Embryonic facial prominence (tissue), 1 donor: ENCODE data around the gene GMEB2.
"Not testable (repeated sequence)": the region's sequence is repeated elsewhere in the genome, so short reads cannot be mapped to it uniquely, and the experiment has no call there.

Experiments
- DNase-seq: peaks from one replicate; pipeline ENCODE4 v3.0.0-alpha.2; 2016; ENCODE audit errors: extremely low spot score

The GMEB2 gene, protein sequence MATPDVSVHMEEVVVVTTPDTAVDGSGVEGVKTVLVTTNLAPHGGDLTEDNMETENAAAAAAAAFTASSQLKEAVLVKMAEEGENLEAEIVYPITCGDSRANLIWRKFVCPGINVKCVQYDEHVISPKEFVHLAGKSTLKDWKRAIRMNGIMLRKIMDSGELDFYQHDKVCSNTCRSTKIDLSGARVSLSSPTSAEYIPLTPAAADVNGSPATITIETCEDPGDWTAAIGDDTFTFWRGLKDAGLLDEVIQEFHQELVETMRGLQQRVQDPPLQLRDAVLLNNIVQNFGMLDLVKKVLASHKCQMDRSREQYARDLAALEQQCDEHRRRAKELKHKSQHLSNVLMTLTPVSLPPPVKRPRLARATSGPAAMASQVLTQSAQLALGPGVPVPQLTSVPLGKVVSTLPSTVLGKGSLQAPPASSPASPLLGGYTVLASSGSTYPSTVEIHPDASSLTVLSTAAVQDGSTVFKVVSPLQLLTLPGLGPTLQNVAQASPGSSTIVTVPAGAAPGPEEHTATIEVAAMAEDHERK

DNA sequence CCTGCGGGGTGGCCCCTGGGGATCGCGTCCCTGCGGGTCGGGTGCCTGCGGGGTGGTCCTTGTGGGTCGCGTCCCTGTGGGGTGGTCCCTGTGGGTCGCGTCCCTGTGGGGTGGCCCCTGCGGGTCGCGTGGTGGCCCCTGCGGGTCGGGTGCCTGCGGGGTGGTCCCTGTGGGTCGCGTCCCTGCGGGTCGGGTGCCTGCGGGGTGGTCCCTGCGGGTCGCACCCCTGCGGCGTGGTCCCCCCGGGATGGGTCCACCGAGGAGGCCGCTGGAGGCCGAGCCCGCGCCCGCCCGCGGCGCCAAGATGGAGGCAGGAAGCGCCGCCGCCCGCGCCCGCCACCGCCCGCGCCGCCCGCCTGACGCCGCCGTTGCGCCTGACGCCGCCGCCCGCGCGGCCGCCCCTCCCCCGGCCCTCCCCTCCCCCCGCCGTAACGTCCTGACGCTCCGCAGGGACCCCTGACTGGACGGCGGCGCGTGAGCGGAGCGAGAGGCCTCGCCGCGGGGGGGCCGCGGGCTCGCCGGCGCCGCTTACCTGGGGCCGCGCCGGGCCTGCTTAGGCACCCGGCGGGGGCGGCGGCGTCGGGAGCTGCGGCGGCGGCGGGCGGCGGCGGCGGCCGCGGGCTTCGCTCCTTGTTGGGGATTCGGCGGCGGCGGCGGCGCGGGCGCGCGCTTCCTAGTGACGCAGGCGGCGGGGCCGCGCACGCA is at the start of gene GMEB2:
Gene GMEB2 (minus strand): TSS at position 678 of the 705 bp plus-strand sequence. CDS start 7,704 bp downstream, outside the sequence.
- no peak for DNase-seq

GRCh38 chr20:63675681-63676368 is 48.9 kb upstream of the GMEB2 start:
- DNase-seq: no peak

- no peak for DNase-seq
Observed at GRCh38 chr20:63673951-63674350, 47.0 kb upstream of the GMEB2 start.

GRCh38 chr20:63672666-63673065 is 45.8 kb upstream of the GMEB2 start:
- no peak for DNase-seq

DNA sequence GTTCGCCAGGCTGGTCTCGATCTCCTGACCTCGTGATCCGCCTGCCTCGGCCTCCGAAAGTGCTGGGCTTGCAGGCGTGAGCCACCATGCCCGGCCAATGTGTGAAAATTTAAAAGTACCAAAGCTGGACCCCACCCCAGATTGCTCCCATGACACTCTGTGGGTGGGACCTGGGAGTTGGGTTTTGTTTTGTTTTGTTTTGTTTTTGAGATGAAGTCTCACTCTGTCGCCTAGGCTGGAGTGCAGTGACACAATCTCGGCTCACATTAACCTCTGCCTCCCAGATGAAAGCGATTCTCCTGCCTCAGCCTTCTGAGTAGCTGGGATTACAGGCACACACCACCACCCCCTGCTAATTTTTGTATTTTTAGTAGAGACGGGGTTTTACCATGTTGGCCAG is 44.8 kb upstream of the GMEB2 start:
- DNase-seq: not testable (repeated sequence)

DNA sequence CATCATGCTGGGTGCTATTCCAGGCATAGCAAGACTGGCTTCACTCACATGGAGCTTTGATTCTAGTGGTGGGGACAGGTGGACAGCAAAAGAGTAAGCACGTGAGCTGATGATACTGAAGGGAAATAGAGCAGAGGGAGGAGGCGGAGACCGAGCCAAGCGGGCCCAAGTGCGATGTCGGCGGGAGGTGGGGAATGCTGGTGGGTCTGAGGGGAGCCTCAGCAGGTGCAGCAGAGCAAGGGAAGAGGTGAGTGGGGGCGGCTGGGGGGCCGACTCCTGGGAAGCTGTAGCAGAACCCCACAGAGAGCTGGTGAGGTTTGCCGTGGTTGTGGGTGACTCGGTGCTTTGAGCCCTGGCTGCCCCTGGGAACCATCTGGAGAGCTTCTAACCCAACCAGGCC is 41.5 kb upstream of the GMEB2 start:
- no peak for DNase-seq

DNA sequence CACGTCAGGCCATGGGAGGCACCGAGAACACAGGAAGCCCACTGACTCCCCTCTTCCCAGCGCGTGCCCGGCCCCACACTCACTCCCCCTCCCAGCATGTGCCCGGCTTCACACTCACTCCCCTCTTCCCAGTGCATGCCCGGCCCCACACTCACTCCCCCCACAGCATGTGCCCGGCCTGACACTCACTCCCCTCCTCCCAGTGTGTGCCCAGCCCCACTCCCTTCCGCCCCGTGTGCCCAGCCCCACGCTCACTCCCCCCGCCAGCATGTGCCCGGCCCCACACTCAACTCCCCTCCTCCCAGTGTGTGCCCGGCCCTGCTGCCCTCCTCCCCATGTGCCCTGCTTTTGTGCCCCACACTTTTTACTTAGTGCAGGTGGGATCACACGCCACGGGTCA is 41.0 kb upstream of the GMEB2 start:
- DNase-seq: no peak

DNA sequence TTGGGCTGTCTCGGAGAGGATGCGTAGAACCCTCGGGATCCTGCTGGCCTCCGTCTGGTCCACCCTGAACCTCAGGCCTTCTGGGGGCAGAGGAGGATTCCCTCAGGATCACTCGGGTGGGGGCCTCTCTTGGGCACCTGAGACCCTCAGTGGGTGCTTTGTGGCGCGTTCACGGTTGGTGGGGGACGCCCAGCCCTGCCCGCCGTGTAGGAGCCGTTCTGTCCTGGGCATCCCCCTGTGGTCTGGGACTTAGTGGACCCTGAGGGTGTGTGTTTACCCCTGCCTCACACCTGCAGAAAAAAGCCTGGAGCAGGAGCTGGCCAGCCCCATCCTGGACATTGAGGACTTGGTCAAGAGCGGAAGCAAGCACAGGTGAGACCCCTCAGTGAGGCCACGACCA is 38.8 kb upstream of the GMEB2 start:
- no peak for DNase-seq

DNA sequence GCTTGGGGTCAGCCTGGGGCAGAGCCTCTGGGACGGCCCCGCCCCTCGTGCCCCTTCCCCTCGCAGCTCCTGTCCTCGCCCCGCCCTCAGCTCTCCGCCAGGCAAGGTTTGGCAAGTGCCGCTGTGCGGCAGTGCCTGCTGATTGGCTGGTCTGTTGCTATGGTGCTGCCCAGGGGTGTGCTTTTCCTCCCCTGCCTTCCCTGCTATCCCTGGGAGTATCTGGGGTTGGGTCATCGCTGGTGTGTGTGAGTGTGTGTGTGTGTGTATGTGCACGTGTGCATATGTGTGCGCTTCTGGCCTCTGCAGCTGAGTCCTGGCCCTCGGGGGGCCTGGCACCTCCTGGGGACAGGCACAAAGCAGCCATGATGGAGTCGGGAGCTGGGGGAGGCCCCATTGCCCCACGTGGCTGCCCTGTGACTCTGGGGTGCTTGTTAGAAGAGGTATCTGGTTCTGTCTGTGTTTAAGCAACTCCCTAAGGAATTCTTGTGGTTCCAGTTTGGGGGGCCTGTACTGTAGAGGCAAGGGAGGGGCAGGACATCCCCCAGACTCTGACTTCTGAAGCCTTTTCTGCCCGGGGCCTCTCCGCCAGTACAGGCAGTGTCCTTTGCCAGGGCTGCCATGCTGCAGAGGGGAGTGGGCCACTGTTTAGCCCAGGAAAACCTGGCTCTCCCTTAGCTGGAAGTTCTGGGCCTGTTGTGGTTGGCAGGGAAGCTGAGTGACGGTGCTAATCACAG is 38.1 kb upstream of the GMEB2 start:
- no peak for DNase-seq

GRCh38 chr20:63664143-63664851 is 37.4 kb upstream of the GMEB2 start:
- DNase-seq: no peak

DNA sequence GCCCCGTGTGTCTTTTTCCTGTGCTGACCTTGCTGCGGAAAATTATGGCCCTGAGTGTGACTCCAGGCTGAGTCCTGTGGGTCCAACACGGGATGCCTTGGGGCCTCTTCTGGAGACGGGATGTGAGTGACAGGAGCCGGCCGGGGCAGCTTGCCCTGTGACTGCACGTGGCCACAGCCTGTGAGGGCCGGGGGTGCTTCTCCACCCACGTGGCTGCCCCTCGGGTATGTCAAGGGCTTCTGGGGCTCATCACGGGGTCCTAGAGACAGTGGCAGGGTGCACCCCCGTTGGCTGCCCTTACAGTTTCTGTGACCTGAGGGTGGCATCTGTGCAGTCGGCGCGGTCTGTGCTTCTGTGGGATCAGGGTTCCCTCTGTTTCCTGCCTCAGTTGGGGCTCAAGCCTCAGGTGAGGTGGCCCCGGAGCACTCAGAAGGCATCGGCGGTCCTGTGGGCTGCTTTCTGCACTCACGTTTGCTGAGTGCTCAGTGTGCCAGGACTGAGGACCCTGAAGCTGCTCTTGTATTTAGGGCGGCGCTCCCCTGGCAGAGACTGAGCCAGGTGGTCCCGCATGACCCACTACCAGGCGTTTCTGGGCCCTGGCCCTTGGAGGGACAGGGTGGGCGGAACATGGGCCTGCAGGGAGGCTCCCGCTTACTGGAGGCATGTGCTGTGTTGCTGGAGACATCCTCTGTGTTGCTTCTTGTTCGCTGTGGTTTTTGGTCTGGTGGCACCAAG is 36.6 kb upstream of the GMEB2 start:
- no peak for DNase-seq

- no peak for DNase-seq
Observed at GRCh38 chr20:63662813-63663189, 35.9 kb upstream of the GMEB2 start.

- DNase-seq: no peak
Observed at GRCh38 chr20:63661959-63662812, 35.3 kb upstream of the GMEB2 start.

GRCh38 chr20:63661108-63661507 is 34.2 kb upstream of the GMEB2 start:
- DNase-seq: no peak

DNA sequence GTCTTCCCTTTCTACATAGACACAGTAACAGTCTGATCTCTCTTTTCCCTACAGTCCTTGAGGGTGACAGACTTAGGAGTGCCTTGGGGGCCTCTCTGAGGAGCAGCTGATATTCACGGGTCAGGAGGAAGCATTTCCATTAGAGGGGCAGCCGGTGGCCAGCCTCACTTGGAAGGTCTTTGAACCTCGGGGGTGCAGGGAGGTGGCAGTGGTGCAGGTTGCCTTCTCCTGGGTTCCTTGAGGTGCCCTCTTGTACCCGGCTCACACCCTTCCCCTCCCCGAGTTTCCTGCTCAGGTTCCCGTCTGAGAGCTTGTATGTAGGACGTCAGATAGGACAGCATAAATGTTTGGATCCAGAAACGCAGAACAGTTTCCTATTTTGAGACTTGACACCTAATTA is 33.7 kb upstream of the GMEB2 start:
- no peak for DNase-seq

DNA sequence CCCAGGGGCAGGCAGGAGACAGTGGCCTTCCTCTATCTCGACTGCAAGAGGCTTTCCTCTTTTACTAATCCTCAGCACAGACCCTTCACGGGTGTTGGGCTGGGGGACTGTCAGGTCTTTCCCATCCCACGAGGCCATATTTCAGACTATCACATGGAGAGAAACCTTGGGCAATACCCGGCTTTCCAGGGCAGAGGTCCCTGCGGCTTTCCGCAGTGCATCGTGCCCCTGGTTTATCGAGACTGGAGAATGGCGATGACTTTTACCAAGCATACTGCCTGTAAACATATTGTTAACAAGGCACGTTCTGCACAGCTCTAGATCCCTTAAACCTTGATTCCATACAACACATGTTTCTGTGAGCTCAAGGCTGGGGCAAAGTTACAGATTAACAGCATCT is 33.3 kb upstream of the GMEB2 start:
- not testable (repeated sequence) for DNase-seq

GRCh38 chr20:63659370-63659769 is 32.5 kb upstream of the GMEB2 start:
- no peak for DNase-seq

DNA sequence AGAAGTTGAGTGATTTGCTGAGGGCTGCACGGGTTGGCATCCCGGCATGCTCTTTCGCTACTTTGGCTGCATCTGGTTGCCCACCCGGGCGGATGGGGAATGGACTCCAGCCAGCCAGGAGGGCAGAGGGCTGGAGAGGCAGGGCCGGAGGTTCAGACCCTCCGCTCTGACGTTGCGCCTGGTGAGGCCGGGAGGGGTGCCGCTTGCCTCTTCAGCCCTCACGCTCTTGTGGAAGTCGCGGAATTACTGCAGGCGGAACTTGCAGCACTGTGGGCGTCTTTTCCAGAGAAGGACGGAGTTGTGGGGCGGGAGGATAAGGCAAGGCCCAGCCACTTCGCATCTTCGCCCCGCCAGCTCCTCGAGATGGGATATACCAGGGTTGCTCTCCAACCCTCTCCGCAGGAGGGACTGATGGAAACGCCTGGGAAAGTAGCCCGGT is 31.9 kb upstream of the GMEB2 start:
- DNase-seq: no peak
